ENCODE measurements around the gene SBK1. TPM values are rescaled to one million over a fixed set of nuclear protein-coding genes. Genes with fewer than 3 reads are reported as not detected.
"Not testable (repeated sequence)": the region's sequence is repeated elsewhere in the genome, so short reads cannot be mapped to it uniquely, and the experiment has no call there.

SBK1 gene
- polyA plus RNA-seq (2013, experiment 1 of 2): 37.8 TPM
- polyA plus RNA-seq (2013, experiment 2 of 2): 43.9 TPM

GRCh38 chr16:28291651-28292626 lies at the start of gene SBK1:
Gene SBK1, plus strand, starts transcription at chr16:28292525. Its CDS starts 24,867 bp downstream, at chr16:28317392.
- 2% methylated on average over 84 of the region's 88 CpGs for WGBS
- Histone ChIP-seq H3K9ac (ENCODE audit: low read depth, low read length) (peak within 1 kb of the TSS; percentile 92), H3K27me3 (ENCODE audit: insufficient read depth, low read length) (no peaks in the 10 kb centered on the region), H3K36me3 (ENCODE audit: insufficient read depth, low read length) (peaks cover 13% of the 10 kb centered on the region; the same call in 1 of the 2 replicates), H3K4me3 (ENCODE audit: low read length) (peak within 1 kb of the TSS; percentile 88), H3K4me1 (ENCODE audit: insufficient read depth, low read length) (peaks cover 9% of the 10 kb centered on the region), H3K27ac (ENCODE audit: low read depth, low read length) (peak within 1 kb of the TSS; percentile 71), H3K9me3 (ENCODE audit: insufficient read depth, low read depth, low read length) (no peaks in the 10 kb centered on the region)

- not testable (repeated sequence) for H3K27ac ChIP-seq (ENCODE audit: low read depth, low read length); H3K9me3 ChIP-seq (ENCODE audit: insufficient read depth, low read depth, low read length); H3K4me1 ChIP-seq (ENCODE audit: insufficient read depth, low read length); H3K27me3 ChIP-seq (ENCODE audit: insufficient read depth, low read length); H3K36me3 ChIP-seq (ENCODE audit: insufficient read depth, low read length); H3K9ac ChIP-seq (ENCODE audit: low read depth, low read length); H3K4me3 ChIP-seq (ENCODE audit: low read length)
- WGBS: 76% methylated on average over 2 of the region's 2 CpGs
These were observed 42.8 kb upstream of the SBK1 start for GRCh38 chr16:28249483-28249882.

GRCh38 chr16:28250999-28251398 lies 41.3 kb upstream of the SBK1 start:
- H3K27ac ChIP-seq (ENCODE audit: low read depth, low read length): no peak overlapping the region
- no peaks in the 10 kb centered on the region for H3K36me3 ChIP-seq (ENCODE audit: insufficient read depth, low read length)
- no peaks in the 10 kb centered on the region for H3K27me3 ChIP-seq (ENCODE audit: insufficient read depth, low read length)
- whole genome bisulfite sequencing: 50% methylated on average over 3 of the region's 3 CpGs
- H3K9ac ChIP-seq (ENCODE audit: low read depth, low read length): no peak overlapping the region
- H3K4me3 ChIP-seq (ENCODE audit: low read length): no peak overlapping the region
- peaks cover 13% of the 10 kb centered on the region for H3K4me1 ChIP-seq (ENCODE audit: insufficient read depth, low read length)
- 0 out of 2 replicates have a peak, but pooled peaks cover 4% of the 10 kb centered on the region for H3K9me3 ChIP-seq (ENCODE audit: insufficient read depth, low read depth, low read length)

- Histone ChIP-seq H3K4me1 (ENCODE audit: insufficient read depth, low read length) (peaks cover 16% of the 10 kb centered on the region), H3K27me3 (ENCODE audit: insufficient read depth, low read length) (no peaks in the 10 kb centered on the region; the same call in 1 of the 2 replicates), H3K36me3 (ENCODE audit: insufficient read depth, low read length) (no peaks in the 10 kb centered on the region), H3K9ac (ENCODE audit: low read depth, low read length) (no peak overlapping the region), H3K27ac (ENCODE audit: low read depth, low read length) (no peak overlapping the region), H3K9me3 (ENCODE audit: insufficient read depth, low read depth, low read length) (0 out of 2 replicates have a peak, but pooled peaks cover 4% of the 10 kb centered on the region), H3K4me3 (ENCODE audit: low read length) (no peak overlapping the region)
- WGBS: 94% methylated on average over 6 of the region's 6 CpGs
These were observed 38.2 kb upstream of the SBK1 start for GRCh38 chr16:28254158-28254557.

- Histone ChIP-seq H3K9me3 (ENCODE audit: insufficient read depth, low read depth, low read length) (0 out of 2 replicates have a peak, but pooled peaks cover 4% of the 10 kb centered on the region), H3K36me3 (ENCODE audit: insufficient read depth, low read length) (no peaks in the 10 kb centered on the region), H3K27ac (ENCODE audit: low read depth, low read length) (no peak overlapping the region), H3K4me1 (ENCODE audit: insufficient read depth, low read length) (peaks cover 21% of the 10 kb centered on the region), H3K9ac (ENCODE audit: low read depth, low read length) (no peak overlapping the region), H3K4me3 (ENCODE audit: low read length) (no peak overlapping the region), H3K27me3 (ENCODE audit: insufficient read depth, low read length) (no peaks in the 10 kb centered on the region; the same call in 1 of the 2 replicates)
- WGBS: 81% methylated on average over 12 of the region's 12 CpGs
These were observed 36.5 kb upstream of the SBK1 start for GRCh38 chr16:28255838-28256237.

GRCh38 chr16:28257256-28257655 lies 35.1 kb upstream of the SBK1 start:
- no peak overlapping the region for H3K27ac ChIP-seq (ENCODE audit: low read depth, low read length)
- 0 out of 2 replicates have a peak, but pooled peaks cover 4% of the 10 kb centered on the region for H3K9me3 ChIP-seq (ENCODE audit: insufficient read depth, low read depth, low read length)
- H3K36me3 ChIP-seq (ENCODE audit: insufficient read depth, low read length): no peaks in the 10 kb centered on the region
- H3K4me3 ChIP-seq (ENCODE audit: low read length): no peak overlapping the region
- peaks cover 16% of the 10 kb centered on the region for H3K4me1 ChIP-seq (ENCODE audit: insufficient read depth, low read length)
- 83% methylated on average over 4 of the region's 4 CpGs for WGBS
- H3K9ac ChIP-seq (ENCODE audit: low read depth, low read length): no peak overlapping the region
- H3K27me3 ChIP-seq (ENCODE audit: insufficient read depth, low read length): no peaks in the 10 kb centered on the region; the same call in 1 of the 2 replicates

- WGBS: 36% methylated on average over 18 of the region's 18 CpGs
- Histone ChIP-seq H3K27me3 (ENCODE audit: insufficient read depth, low read length) (no peaks in the 10 kb centered on the region; the same call in 1 of the 2 replicates), H3K4me3 (ENCODE audit: low read length) (peak overlapping the region; percentile 43), H3K9me3 (ENCODE audit: insufficient read depth, low read depth, low read length) (no peaks in the 10 kb centered on the region), H3K36me3 (ENCODE audit: insufficient read depth, low read length) (no peaks in the 10 kb centered on the region), H3K4me1 (ENCODE audit: insufficient read depth, low read length) (peaks cover 16% of the 10 kb centered on the region), H3K9ac (ENCODE audit: low read depth, low read length) (no peak overlapping the region), H3K27ac (ENCODE audit: low read depth, low read length) (no peak overlapping the region)
These were observed 33.8 kb upstream of the SBK1 start for GRCh38 chr16:28258567-28258966.

GRCh38 chr16:28259091-28259780 lies 33.1 kb upstream of the SBK1 start:
- WGBS: 85% methylated on average over 29 of the region's 29 CpGs
- H3K9ac ChIP-seq (ENCODE audit: low read depth, low read length): no peak overlapping the region

GRCh38 chr16:28259781-28260150 lies 32.6 kb upstream of the SBK1 start:
- Histone ChIP-seq H3K4me3 (ENCODE audit: low read length) (no peak overlapping the region), H3K9me3 (ENCODE audit: insufficient read depth, low read depth, low read length) (no peaks in the 10 kb centered on the region), H3K27ac (ENCODE audit: low read depth, low read length) (no peak overlapping the region), H3K9ac (ENCODE audit: low read depth, low read length) (no peak overlapping the region), H3K36me3 (ENCODE audit: insufficient read depth, low read length) (no peaks in the 10 kb centered on the region), H3K27me3 (ENCODE audit: insufficient read depth, low read length) (no peaks in the 10 kb centered on the region; the same call in 1 of the 2 replicates), H3K4me1 (ENCODE audit: insufficient read depth, low read length) (peaks cover 16% of the 10 kb centered on the region)
- 80% methylated on average over 7 of the region's 7 CpGs for WGBS

More at GRCh38 chr16:28259091-28259780, 33.1 kb upstream of the SBK1 start:
- H3K27ac ChIP-seq (ENCODE audit: low read depth, low read length): no peak overlapping the region
- no peaks in the 10 kb centered on the region for H3K36me3 ChIP-seq (ENCODE audit: insufficient read depth, low read length)
- H3K4me1 ChIP-seq (ENCODE audit: insufficient read depth, low read length): peaks cover 16% of the 10 kb centered on the region
- no peaks in the 10 kb centered on the region for H3K9me3 ChIP-seq (ENCODE audit: insufficient read depth, low read depth, low read length)
- peak overlapping the region; percentile 43; the same call in 1 of the 2 replicates for H3K4me3 ChIP-seq (ENCODE audit: low read length)
- no peaks in the 10 kb centered on the region; the same call in 1 of the 2 replicates for H3K27me3 ChIP-seq (ENCODE audit: insufficient read depth, low read length)

GRCh38 chr16:28260193-28260592 lies 32.1 kb upstream of the SBK1 start:
- no peaks in the 10 kb centered on the region for H3K36me3 ChIP-seq (ENCODE audit: insufficient read depth, low read length)
- H3K9me3 ChIP-seq (ENCODE audit: insufficient read depth, low read depth, low read length): no peaks in the 10 kb centered on the region
- H3K9ac ChIP-seq (ENCODE audit: low read depth, low read length): no peak overlapping the region
- H3K4me1 ChIP-seq (ENCODE audit: insufficient read depth, low read length): peaks cover 16% of the 10 kb centered on the region
- H3K4me3 ChIP-seq (ENCODE audit: low read length): no peak overlapping the region
- WGBS: 90% methylated on average over 1 of the region's 1 CpG
- no peaks in the 10 kb centered on the region; the same call in 1 of the 2 replicates for H3K27me3 ChIP-seq (ENCODE audit: insufficient read depth, low read length)
- no peak overlapping the region for H3K27ac ChIP-seq (ENCODE audit: low read depth, low read length)

- H3K9me3 ChIP-seq (ENCODE audit: insufficient read depth, low read depth, low read length): no peaks in the 10 kb centered on the region
- H3K27me3 ChIP-seq (ENCODE audit: insufficient read depth, low read length): no peaks in the 10 kb centered on the region; the same call in 1 of the 2 replicates
- no peak overlapping the region for H3K27ac ChIP-seq (ENCODE audit: low read depth, low read length)
- no peak overlapping the region for H3K4me3 ChIP-seq (ENCODE audit: low read length)
- H3K36me3 ChIP-seq (ENCODE audit: insufficient read depth, low read length): no peaks in the 10 kb centered on the region
- peaks cover 5% of the 10 kb centered on the region; the same call in 1 of the 2 replicates for H3K4me1 ChIP-seq (ENCODE audit: insufficient read depth, low read length)
- H3K9ac ChIP-seq (ENCODE audit: low read depth, low read length): no peak overlapping the region
- WGBS: 73% methylated on average over 4 of the region's 4 CpGs
These were observed 30.4 kb upstream of the SBK1 start for GRCh38 chr16:28261942-28262341.

All from HUES64 (cell line).